RWPE2 (cell line): ENCODE data around the gene CNNM2.

ENCODE experiments used
- ATAC-seq: fragments of 200-7000 bp; cut with Tn5 transposase; 3 replicates; pipeline ENCODE4 v1.9.1; 2021; ENCODE audit warnings: low read depth
- DNase-seq: peaks from one replicate; pipeline ENCODE4 v3.0.0-alpha.2; 2020; ENCODE audit warnings: low spot score
- H3K27ac ChIP-seq: fragments of 450-650 bp; 2 replicates; pipeline ENCODE4 v1.5.1; 2017; ENCODE audit warnings: mild to moderate bottlenecking; ENCODE audit not compliant: poor library complexity, severe bottlenecking
- H3K27me3 ChIP-seq: fragments of 250-450 bp; sonication (Bioruptor Pico); 2 replicates; pipeline ENCODE4 v1.5.1; 2021; ENCODE audit warnings: mild to moderate bottlenecking, moderate library complexity; ENCODE audit not compliant: insufficient read depth, poor library complexity, severe bottlenecking
- H3K36me3 ChIP-seq: fragments of 250-450 bp; sonication (Bioruptor Pico); 2 replicates; pipeline ENCODE4 v1.5.1; 2020; ENCODE audit warnings: low read depth, mild to moderate bottlenecking, moderate library complexity
- H3K4me1 ChIP-seq: fragments of 250-450 bp; sonication (Bioruptor Pico); 2 replicates; pipeline ENCODE4 v1.5.1; 2021; ENCODE audit warnings: mild to moderate bottlenecking, moderate library complexity; ENCODE audit not compliant: insufficient read depth, poor library complexity, severe bottlenecking
- H3K4me3 ChIP-seq: fragments of 250-450 bp; sonication (Bioruptor Pico); 2 replicates; pipeline ENCODE4 v1.5.1; 2021; ENCODE audit warnings: mild to moderate bottlenecking, moderate library complexity; ENCODE audit not compliant: severe bottlenecking
- H3K9me3 ChIP-seq: fragments of 250-450 bp; sonication (Bioruptor Pico); 2 replicates; pipeline ENCODE4 v1.5.1; 2021; ENCODE audit warnings: mild to moderate bottlenecking, moderate library complexity; ENCODE audit not compliant: severe bottlenecking
- TF ChIP-seq, protein P1 (sequence below): fragments of 450-650 bp; IDR thresholded peaks from one replicate; pipeline ENCODE4 v1.5.1; 2017; ENCODE audit warnings: mild to moderate bottlenecking, moderate library complexity; ENCODE audit not compliant: poor library complexity, severe bottlenecking

The CNNM2 gene

DNA sequence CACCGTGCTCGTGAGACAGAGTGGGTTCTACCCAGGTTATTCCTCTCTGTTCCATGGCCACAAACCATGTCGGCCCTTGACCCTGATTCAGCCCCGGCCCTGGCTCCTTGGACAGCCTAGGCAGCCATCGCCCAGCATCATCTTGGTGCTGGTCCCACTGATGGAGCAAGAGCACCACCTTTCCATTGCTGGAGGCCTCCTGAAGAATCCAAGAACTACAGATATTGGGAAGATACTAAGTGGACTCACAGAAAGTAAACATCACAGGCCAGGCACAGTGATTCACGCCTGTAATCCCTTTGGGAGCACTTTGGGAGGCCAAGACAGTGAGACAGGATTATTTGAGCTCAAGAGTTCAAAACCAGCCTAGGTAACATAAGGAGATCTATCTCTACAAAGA lies 149.9 kb downstream of the CNNM2 start:
- Histone ChIP-seq H3K27me3 (no peaks in the 10 kb centered on the region), H3K4me3 (no peak overlapping the region), H3K27ac (no peak overlapping the region), H3K36me3 (no peaks in the 10 kb centered on the region), H3K4me1 (no peaks in the 10 kb centered on the region), H3K9me3 (no peaks in the 10 kb centered on the region)
- TF ChIP-seq, protein P1, sequence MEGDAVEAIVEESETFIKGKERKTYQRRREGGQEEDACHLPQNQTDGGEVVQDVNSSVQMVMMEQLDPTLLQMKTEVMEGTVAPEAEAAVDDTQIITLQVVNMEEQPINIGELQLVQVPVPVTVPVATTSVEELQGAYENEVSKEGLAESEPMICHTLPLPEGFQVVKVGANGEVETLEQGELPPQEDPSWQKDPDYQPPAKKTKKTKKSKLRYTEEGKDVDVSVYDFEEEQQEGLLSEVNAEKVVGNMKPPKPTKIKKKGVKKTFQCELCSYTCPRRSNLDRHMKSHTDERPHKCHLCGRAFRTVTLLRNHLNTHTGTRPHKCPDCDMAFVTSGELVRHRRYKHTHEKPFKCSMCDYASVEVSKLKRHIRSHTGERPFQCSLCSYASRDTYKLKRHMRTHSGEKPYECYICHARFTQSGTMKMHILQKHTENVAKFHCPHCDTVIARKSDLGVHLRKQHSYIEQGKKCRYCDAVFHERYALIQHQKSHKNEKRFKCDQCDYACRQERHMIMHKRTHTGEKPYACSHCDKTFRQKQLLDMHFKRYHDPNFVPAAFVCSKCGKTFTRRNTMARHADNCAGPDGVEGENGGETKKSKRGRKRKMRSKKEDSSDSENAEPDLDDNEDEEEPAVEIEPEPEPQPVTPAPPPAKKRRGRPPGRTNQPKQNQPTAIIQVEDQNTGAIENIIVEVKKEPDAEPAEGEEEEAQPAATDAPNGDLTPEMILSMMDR, result no peak
- ATAC-seq (no peak), DNase-seq (no peak)

DNA sequence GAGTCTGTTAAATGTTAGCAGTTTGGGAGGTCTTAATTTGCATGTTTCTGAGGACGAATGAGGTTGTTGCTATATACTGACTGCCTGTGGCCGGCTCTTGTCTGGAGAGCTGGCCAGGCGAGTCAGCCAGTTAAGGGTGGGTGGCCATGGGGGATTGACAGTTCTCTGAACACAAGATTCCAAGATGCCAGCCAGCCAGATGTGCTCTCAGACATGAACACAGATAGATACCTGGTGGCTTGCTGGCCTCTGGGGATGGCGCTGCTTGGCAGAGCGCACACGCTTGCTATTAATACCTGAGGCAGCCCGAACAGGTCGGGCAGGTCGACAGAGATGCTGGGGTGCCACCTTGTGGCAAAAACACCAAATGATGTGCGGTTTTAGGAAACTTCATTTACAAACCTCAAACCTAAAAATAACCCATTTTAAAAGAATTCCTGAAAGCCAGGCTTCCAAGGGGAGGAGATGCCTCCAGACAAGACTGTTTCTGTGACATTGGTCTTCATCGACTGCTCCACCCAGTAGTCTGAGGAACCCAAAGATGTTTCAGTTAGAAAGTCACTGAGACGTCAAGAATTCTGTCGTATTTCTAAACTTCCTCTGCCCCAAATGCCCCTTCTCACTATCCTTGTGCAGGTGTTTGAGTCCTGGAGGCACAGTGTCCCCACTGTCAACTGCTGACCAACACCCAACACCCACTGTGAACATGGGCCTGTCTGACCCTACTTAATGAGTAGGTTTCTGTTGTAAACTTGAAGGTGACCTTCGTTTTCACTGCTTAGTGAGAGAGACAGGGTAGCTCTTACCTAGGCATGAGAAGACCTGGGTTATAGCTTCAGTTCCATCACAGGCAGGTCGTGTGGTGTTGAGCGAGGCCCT lies 151.6 kb downstream of the CNNM2 start:
- no peaks in the 10 kb centered on the region for H3K27me3 ChIP-seq
- H3K27ac ChIP-seq, result no peak overlapping the region
- no peaks in the 10 kb centered on the region for H3K9me3 ChIP-seq
- DNase-seq, result no peak
- ATAC-seq, result peak; percentile 83
- TF ChIP-seq, protein P1, result peak; percentile 85
- no peaks in the 10 kb centered on the region for H3K36me3 ChIP-seq
- H3K4me1 ChIP-seq, result no peaks in the 10 kb centered on the region
- H3K4me3 ChIP-seq, result no peak overlapping the region

DNA sequence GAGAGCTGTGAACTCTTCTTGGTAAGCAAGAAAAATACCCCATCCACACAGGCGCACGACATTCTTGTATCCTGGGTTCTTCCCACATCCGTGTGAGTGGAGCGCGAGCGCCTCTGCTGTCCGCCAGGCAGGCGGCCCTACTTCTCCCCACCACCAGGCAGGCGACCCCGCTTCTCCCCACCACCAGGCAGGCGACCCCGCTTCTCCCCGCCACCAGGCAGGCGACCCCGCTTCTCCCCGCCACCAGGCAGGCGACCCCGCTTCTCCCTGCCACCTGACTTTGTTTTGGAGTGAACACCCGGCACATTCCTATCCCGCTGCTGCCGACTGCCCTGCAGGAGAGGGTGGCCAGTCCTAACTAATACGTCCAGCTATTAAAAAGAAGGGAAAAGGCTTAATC lies 154.2 kb downstream of the CNNM2 start:
- H3K36me3 ChIP-seq, result no peaks in the 10 kb centered on the region
- H3K9me3 ChIP-seq, result no peaks in the 10 kb centered on the region
- H3K4me1 ChIP-seq, result no peaks in the 10 kb centered on the region
- H3K27me3 ChIP-seq, result no peaks in the 10 kb centered on the region
- no peak for DNase-seq
- H3K27ac ChIP-seq, result no peak overlapping the region
- no peak for ATAC-seq
- TF ChIP-seq, protein P1, result no peak
- H3K4me3 ChIP-seq, result no peak overlapping the region

DNA sequence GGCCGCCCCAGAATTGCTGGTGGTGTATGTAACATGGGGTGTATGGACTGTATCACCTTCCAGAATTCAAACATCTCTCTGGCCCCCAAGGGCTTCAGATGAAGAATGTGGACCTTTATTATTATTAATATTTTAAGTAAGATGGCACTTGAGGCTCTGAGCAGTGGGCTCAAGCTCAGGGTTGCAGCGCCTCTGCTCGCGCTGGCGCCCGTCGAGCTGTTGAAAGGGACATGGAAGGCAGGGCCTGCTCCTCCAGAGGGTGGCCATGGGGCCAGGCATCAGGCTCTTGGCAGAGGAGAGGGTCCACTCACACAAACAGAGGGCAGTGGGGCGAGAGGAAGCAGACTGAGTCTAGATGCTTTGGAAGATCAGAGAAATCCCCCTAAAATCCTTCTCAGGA lies 154.8 kb downstream of the CNNM2 start:
- Histone ChIP-seq H3K4me3 (no peak overlapping the region), H3K4me1 (no peaks in the 10 kb centered on the region), H3K36me3 (no peaks in the 10 kb centered on the region), H3K27ac (no peak overlapping the region), H3K27me3 (no peaks in the 10 kb centered on the region), H3K9me3 (no peaks in the 10 kb centered on the region)
- no peak for DNase-seq
- ATAC-seq, result no peak
- TF ChIP-seq, protein P1, result no peak

DNA sequence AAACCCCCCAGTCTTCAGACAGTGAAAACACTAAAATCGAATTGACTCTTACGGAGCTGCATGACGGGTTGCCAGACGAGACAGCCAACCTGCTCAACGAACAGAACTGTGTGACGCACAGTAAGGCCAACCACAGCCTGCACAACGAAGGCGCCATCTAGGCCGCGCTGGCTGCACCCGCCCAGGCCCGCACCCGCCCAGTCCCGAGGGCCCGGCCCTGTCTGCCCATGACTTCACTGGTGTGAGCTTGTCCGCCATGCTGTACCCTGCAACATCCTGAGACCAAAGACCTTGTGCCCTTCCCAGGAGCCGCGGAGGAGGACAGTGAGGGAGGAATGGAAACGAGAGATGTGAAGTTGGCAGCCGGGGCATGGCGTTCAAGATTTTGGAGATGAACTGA lies 158.9 kb downstream of the CNNM2 start:
- no peak for DNase-seq
- no peaks in the 10 kb centered on the region for H3K9me3 ChIP-seq
- TF ChIP-seq, protein P1, result no peak
- no peaks in the 10 kb centered on the region for H3K4me1 ChIP-seq
- H3K27ac ChIP-seq, result no peak overlapping the region
- no peaks in the 10 kb centered on the region for H3K36me3 ChIP-seq
- H3K4me3 ChIP-seq, result no peak overlapping the region
- H3K27me3 ChIP-seq, result no peaks in the 10 kb centered on the region
- ATAC-seq, result no peak
